Stimulated activated CD8-positive, alpha-beta memory T cell treated with anti-CD3 and anti-CD28 coated beads, Interleukin-15, amount 100 ng/mL, for 1 hour (primary cell): ENCODE measurements around the gene NAV1.
"Not testable (repeated sequence)": the region's sequence is repeated elsewhere in the genome, so short reads cannot be mapped to it uniquely, and the experiment has no call there.

Experiments
- DNase-seq: peaks from one replicate; pipeline ENCODE4 v3.0.0-alpha.2; 2020; ENCODE audit warnings: low read depth

The NAV1 gene

DNA sequence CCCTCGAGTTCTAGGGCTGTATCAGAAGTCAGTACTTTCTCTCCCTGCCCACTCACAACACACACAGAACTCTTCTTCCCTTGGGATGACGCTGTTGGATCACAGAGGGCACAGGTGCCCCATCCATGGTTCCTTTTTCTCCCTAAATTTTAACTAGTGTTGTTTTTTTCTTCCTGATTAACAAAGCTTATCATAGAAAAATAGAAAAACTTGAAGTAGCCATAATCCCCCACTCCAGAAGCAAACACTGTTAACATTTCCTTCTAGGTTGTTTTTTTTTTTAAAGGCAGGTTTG, 27.5 kb downstream of the NAV1 start:
- no peak for DNase-seq

- DNase-seq = no peak
Measured at GRCh38 chr1:201566933-201567801, 28.2 kb downstream of the NAV1 start.

GRCh38 chr1:201568265-201568664, 29.3 kb downstream of the NAV1 start:
- no peak for DNase-seq

- DNase-seq = no peak
Measured at GRCh38 chr1:201568859-201569294, 29.9 kb downstream of the NAV1 start.

GRCh38 chr1:201570181-201570885, 31.4 kb downstream of the NAV1 start:
- DNase-seq = no peak

- no peak for DNase-seq
Measured at GRCh38 chr1:201570886-201571624, 32.1 kb downstream of the NAV1 start.

DNA sequence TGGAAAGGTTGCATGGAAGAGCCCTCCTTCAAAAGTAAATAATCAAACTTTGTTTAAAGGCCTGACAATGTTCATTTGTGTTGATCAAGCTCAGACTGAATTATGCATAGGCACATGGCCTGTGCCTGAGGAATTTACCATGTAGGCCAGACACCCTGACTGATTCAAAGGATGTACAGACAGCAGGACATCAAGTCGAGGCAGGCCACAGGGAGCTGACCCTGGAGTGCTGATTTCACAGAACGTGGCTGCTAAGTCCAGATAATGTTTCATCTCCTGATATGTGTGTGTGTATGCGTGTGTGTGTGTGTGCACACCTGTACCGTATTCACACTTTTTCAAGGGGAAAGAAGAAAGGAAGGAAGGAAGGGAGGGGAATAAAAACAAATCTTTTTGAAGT, 34.1 kb downstream of the NAV1 start:
- DNase-seq = no peak

DNA sequence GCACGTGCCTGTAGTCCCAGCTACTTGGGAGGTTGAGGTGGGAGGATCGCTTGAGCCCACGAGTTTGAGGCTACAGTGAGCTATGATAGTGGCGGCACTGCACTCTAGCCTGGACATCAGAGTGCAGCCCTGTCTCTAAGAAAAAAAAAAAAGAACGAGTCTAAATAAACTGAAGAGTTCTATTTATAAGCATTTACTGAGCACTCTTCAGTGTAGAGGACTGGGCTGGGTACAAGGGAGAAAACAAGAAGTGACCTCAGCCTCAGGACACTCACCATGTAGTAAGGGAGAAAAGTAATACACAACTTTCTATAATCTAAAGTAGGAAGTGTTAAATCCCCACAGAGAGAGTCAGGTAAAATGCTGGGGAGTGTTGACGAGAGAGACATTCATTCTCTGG, 35.0 kb downstream of the NAV1 start:
- DNase-seq = no peak

- DNase-seq = no peak
Measured at GRCh38 chr1:201575912-201576311, 37.0 kb downstream of the NAV1 start.

DNA sequence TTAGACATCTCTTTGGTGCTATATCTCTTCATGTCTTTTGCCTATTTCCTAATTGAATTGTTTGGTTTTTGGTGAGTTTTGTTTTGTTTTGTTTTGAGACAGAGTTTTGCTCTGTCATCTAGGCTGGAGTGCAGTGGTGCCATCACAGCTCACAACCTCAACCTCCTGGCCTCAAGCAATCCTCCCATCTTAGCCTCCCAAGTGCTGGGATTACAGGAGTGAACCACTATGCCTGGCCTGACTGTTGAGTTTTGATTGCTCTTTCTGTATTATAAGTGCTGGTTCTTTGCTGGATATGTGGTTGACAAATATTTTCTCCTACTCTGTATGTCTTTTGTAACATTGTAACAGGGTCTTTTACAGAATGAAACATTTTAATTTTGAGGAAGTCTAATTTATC, 38.0 kb downstream of the NAV1 start:
- no peak for DNase-seq

- no peak for DNase-seq
Measured at GRCh38 chr1:201578008-201578888, 39.3 kb downstream of the NAV1 start.

DNA sequence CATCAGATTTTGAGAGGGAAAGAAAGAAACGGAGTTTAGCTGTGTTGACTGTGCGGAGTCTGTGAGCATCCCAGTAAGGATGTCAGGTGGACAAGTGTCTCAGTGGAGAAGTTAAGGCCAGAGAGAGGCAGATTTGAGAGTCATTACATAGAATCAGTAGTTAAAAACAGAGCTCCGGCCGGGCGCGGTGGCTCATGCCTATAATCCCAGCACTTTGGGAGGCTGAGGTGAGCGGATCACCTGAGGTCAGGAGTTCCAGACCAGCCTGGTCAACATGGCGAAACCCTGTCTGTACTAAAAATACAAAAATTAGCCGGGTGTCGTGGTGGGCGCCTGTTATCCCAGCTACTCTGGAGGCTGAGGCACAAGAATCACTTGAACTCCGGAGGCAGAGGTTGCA, 42.4 kb downstream of the NAV1 start:
- not testable (repeated sequence) for DNase-seq

DNA sequence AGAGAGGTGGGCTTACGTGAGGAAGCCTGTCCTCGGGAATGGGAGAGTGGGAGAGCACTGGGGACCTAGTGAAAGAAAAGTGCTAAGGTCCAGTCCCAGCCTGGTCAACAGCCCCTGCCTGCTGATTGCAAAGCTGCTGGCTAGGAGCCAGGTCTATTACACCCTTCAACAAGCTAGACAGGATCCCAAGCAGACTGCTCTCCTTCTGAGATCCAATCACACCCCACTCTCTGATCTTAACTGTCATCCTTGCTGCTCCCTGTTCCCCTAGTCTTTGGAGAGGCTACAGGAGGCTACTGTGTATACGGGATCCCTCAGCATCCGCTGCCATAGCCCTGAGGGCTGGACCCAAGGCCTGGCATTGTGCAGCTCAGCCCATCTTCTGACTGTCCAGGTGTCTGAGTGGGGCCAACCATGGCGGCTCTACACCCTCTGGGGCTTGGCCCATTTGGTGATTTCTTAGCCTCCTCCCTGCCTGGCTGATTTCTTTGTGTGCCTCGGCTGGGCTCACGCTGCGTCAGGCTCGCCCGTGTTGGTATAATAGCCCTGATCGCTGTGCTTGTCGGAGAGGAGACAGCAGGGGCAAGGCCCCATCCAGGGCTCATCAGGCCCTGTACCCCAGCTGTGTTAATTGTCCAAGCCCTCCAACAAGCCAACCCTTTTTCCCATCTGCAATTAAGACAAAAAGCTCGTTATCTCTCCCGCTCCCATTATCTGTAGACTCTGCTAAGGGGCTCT, 43.9 kb downstream of the NAV1 start:
- no peak for DNase-seq

- DNase-seq = no peak
Measured at GRCh38 chr1:201583663-201584062, 44.7 kb downstream of the NAV1 start.

DNA sequence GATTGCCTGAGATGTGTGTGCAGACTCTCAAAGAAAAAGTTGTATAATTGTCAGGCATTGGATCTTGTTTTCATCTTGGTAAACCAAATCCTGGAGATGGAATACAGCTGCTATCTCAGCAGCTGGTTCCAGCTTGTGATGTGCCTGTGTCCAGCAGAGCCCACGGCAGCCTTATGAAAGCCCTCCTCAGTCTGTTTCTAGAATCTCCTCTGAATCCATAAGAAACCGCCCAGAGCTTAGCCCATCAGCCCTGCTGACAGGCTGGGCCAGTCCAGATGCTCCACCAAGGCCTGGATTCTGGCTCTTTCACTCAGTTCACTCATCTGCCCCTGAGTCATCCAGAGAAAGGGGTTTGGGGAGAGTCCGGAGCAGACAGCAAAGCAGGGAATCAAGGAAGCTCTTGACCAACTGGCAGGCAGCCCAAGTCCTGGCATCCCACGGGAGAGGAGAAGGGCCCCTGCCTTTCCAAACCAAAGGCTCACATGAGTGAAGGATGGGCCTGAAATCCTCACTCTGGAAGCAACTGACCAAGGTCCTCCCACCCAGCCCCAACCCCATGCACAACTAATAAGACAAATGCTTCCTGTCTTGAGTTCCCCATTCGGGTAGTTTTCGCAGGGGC, 45.7 kb downstream of the NAV1 start:
- no peak for DNase-seq

DNA sequence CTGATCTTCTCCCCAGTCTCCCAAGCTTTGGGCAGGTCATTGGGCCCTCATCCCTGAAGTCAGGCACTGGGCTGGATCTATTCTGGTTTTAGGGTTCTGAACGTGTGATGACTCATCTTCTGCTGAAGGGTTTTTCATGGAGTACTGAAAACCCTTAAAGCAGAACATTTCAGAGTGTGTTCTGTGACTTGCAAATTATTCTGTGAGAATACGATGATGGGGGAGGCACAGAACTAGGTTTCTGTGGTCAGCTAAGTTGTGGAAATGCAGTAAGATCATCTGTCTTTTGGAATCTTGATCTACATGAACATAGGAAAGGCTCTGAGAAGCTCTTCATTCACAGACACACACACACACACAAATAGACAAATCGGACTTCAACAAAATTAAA, 46.2 kb downstream of the NAV1 start:
- no peak for DNase-seq

DNA sequence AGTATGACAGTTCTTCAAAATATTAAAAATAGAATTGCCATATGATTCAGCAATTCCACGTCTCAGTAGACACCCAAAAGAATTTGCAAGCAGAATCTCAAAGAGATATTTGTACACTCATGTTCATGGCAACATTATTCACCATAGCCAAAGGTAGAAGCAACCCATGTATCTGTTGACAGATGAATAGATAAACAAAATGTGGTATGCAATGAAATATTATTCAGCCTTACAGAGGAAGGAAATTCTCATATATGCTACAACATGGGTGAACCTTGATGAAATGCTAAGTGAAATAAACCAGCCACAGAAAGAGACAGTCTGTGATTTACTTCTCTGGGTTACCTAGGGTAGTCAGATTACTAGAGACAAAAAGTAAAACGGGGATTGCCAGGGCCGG, 47.0 kb downstream of the NAV1 start:
- no peak for DNase-seq

GRCh38 chr1:201586806-201587205, 47.9 kb downstream of the NAV1 start:
- no peak for DNase-seq

DNA sequence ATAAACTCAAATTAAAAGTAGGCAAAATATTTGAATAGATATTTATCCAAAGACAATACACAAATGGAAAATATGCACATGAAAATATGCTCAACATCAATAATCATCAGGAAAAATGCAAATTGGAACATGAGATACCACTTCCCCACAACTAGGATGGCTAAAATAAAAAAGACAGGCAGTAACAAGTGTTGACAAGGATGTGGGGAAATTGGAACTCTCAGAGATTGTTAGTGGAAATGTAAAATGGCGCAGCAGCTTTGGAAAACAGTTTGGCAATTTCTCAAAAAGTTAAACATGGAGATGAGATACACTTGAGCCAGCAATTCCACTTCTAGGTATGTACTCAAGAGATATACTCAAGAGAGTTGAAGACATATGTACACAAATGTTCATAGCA, 48.8 kb downstream of the NAV1 start:
- no peak for DNase-seq
